Progenitor cell of endocrine pancreas (in vitro differentiated cells): ENCODE data around the gene PRKCZ. TPM values are rescaled to one million over a fixed set of nuclear protein-coding genes. Genes with fewer than 3 reads are reported as not detected.
"Not testable (repeated sequence)": the region's sequence is repeated elsewhere in the genome, so short reads cannot be mapped to it uniquely, and the experiment has no call there.

ENCODE experiments used
- DNase-seq: peaks from one replicate; pipeline ENCODE4 v3.0.0; 2021; ENCODE audit warnings: low spot score; ENCODE audit not compliant: unreplicated experiment
- H3K27ac Mint-ChIP-seq: 2 replicates; pipeline ENCODE4 v1.8.0; 2021; ENCODE audit warnings: mild to moderate bottlenecking, moderate library complexity, mixed read lengths
- H3K27me3 Mint-ChIP-seq: 2 replicates; pipeline ENCODE4 v1.8.0; 2021; ENCODE audit warnings: mixed read lengths
- H3K36me3 Mint-ChIP-seq: 2 replicates; pipeline ENCODE4 v1.8.0; 2022; ENCODE audit warnings: mixed read lengths; ENCODE audit not compliant: insufficient read depth
- H3K4me1 Mint-ChIP-seq: 2 replicates; pipeline ENCODE4 v1.8.0; 2021; ENCODE audit warnings: low read depth, mixed read lengths
- H3K4me3 Mint-ChIP-seq: 2 replicates; pipeline ENCODE4 v1.8.0; 2021; ENCODE audit warnings: low read depth, mild to moderate bottlenecking, moderate library complexity, mixed read lengths
- H3K9me3 Mint-ChIP-seq: 2 replicates; pipeline ENCODE4 v1.8.0; 2021; ENCODE audit warnings: low read depth, mixed read lengths
- total RNA-seq: library from RNA; stranded (reverse); gene quantifications from 2 replicates; pipeline ENCODE4 v1.2.1, GENCODE V29; 2021
- TF ChIP-seq, protein P1 (sequence below): fragments of 200-600 bp; sonication (generic); IDR thresholded peaks from one replicate; pipeline ENCODE4 v1.5.0; 2021; ENCODE audit warnings: antibody characterized with exemption, mild to moderate bottlenecking; ENCODE audit not compliant: unreplicated experiment

The PRKCZ gene
- total RNA-seq, 1 donor from 2014 or later: 71.5 TPM

DNA sequence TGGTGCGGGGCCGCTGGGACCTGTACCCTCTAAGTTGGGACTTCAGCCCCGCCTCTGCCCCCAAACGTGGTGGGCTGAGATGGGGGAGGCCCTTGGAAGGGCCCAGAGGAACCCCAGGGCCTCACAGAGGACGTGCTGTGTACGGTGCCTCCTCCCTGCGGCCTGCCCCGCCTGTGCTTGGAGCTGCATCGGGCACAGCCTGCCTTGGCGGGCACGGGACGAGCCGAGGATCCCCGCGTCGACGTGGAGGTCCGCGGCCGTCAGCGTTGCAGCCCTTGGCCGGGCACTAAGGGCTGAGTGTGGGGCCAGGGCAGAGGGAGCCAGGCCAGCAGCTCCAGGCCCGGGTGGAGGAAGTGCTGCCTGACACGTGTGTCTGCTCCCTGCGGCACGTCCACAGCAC, 43.4 kb downstream of the PRKCZ start:
- Mint-ChIP-seq H3K9me3 (peaks cover 4% of the 10 kb centered on the region), H3K27me3 (no peaks in the 10 kb centered on the region), H3K4me3 (no peak overlapping the region)

DNA sequence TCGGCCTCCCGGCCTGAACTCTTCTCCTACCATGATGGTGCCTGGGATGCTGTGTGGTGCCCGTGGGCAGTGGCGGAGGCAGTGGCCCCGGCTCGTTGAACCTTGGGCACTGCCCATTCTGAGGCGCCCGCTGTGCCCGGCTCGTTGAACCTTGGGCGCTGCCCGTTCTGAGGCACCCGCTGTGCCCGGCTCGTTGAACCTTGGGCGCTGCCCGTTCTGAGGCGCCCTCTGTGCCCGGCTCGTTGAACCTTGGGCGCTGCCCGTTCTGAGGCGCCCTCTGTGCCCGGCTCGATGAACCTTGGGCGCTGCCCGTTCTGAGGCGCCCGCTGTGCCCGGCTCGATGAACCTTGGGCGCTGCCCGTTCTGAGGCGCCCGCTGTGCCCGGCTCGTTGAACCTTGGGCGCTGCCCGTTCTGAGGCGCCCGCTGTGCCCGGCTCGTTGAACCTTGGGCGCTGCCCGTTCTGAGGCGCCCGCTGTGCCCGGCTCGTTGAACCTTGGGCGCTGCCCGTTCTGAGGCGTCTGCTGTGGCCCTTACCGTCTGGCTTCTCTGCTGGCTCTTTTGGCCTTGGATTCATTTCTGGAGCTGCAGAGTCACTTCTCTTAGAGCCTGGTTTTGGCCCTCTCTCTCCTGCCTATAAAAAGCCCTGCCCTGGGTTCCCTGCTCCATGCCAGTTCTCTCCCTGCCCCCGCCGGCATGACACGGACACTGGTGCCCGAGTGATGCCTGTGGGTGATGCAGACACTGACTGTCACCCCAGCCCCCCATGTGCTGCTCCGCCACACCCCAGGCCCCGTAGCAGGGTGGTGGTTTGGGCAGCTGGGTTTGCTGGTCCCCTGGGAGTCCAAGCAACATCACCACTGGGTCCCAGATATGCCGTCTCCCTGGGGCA, 44.3 kb downstream of the PRKCZ start:
- not testable (repeated sequence) for H3K27me3 Mint-ChIP-seq, H3K4me3 Mint-ChIP-seq, H3K27ac Mint-ChIP-seq, H3K4me1 Mint-ChIP-seq, H3K9me3 Mint-ChIP-seq, DNase-seq
- H3K36me3 Mint-ChIP-seq: peaks cover 12% of the 10 kb centered on the region

More for the DNA sequence above, 43.4 kb downstream of the PRKCZ start:
- peaks cover 10% of the 10 kb centered on the region for H3K36me3 Mint-ChIP-seq
- H3K27ac Mint-ChIP-seq: no peak overlapping the region
- no peak for DNase-seq
- TF ChIP-seq, protein P1, sequence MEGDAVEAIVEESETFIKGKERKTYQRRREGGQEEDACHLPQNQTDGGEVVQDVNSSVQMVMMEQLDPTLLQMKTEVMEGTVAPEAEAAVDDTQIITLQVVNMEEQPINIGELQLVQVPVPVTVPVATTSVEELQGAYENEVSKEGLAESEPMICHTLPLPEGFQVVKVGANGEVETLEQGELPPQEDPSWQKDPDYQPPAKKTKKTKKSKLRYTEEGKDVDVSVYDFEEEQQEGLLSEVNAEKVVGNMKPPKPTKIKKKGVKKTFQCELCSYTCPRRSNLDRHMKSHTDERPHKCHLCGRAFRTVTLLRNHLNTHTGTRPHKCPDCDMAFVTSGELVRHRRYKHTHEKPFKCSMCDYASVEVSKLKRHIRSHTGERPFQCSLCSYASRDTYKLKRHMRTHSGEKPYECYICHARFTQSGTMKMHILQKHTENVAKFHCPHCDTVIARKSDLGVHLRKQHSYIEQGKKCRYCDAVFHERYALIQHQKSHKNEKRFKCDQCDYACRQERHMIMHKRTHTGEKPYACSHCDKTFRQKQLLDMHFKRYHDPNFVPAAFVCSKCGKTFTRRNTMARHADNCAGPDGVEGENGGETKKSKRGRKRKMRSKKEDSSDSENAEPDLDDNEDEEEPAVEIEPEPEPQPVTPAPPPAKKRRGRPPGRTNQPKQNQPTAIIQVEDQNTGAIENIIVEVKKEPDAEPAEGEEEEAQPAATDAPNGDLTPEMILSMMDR: no peak
- H3K4me1 Mint-ChIP-seq: no peaks in the 10 kb centered on the region

DNA sequence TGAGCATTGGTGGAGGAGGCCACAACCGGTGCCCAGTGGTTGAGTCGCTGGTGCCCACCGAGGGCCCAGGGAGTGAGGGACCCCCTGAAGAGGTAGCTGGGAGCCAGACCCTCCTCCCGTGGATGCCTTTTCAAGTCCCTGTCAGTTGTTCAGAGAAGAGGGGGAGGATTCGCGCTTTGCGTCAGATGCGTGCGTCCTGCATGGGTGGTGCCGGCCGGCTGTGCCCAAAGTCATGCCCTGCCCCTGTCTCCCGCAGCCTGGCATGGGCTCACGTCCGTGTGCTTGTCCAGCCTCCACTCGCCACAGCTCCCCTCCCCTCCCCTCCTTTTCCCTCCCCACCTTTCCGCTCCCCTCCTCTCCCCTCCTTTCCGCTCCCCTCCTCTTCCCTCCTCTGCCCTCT, 45.2 kb downstream of the PRKCZ start:
- Mint-ChIP-seq H3K9me3 (peaks cover 4% of the 10 kb centered on the region), H3K36me3 (peaks cover 13% of the 10 kb centered on the region), H3K4me1 (peaks cover 1% of the 10 kb centered on the region), H3K27me3 (no peaks in the 10 kb centered on the region), H3K27ac (no peak overlapping the region), H3K4me3 (no peak overlapping the region)
- DNase-seq: no peak
- TF ChIP-seq, protein P1: no peak

DNA sequence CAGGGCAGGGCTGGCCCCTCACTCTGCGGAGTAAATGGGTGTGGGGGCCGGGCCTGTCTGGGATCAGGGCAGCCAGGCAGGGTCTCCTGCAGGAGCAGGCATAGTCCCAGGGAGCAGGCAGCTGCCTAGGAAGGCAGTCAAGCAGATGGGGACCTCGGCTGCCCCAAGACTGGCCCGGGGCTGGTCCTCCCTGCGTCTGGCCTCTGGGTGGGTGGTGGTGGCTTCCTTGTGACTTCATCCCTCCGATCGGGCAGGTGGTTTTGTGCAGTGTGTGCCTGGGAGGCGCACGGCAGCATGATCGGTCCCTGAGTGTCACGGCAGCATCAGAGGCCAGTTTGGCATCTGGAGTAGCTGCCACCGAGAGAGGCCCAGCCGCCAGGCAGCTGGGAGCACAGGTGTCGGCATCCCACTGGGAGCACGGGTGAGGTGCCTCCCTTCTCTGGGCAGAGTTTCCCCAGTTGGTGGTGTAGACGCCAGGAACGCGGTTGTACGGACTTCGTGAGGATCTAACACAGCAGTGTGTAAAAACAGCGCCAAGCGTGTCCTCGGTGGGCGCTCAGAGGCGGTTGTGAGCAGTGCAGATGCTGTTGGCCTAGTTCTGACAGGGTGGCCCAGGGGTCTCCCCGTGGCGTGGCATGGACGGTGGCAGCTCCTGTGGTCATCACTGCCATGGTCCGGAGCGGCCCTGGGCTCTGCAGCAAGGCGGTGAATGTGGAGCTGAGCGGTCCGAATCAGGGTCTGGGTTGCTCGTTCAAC, 45.9 kb downstream of the PRKCZ start:
- Mint-ChIP-seq H3K27me3 (no peaks in the 10 kb centered on the region), H3K4me3 (no peak overlapping the region), H3K9me3 (peaks cover 4% of the 10 kb centered on the region), H3K27ac (no peak overlapping the region), H3K36me3 (peaks cover 13% of the 10 kb centered on the region), H3K4me1 (peaks cover 2% of the 10 kb centered on the region)
- TF ChIP-seq, protein P1: no peak
- DNase-seq: no peak

DNA sequence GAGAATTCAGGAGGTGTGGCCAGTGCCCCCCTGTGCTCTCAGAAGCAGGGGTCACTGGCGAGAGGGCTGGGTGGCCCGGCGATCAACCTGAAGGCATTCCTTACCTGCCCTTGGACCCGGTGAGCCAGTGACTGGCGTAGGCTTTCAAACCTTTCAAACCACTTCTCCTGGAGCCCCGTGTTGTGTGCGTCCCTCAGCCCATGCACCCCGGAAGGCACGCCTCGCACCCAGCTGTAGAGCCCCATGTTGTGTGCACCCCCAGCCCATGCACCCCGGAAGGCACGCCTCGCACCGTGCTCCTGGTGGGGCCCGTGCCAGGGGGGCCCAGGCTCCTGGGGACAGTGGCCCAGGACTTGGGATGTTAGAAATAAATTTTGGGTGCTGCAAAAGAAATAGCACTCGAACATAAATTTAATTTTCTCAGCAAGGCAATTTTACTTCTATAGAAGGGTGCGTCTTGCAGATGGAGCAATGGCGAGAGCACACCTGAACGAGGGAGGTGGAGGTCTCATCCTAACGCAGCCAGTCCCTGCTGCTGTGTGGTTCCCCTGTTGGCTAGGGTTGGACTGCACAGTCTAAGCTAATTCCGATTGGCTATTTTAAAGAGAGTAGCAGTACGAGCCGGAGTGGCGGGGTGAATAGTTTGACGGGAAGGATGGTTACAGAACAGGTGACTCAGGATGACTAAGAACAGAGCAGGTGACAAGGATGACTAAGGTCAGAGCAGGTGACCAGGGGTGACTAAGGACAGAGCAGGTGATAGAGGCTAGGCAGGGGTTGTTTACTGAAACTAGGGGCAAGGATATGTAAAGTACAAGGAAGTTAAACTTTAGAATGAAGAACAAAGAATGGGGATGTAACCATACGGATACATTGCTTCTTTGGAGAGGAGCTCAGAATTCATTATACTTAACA, 47.4 kb downstream of the PRKCZ start:
- DNase-seq: no peak
- Mint-ChIP-seq H3K9me3 (peaks cover 4% of the 10 kb centered on the region), H3K36me3 (peaks cover 18% of the 10 kb centered on the region), H3K4me1 (peaks cover 2% of the 10 kb centered on the region), H3K27me3 (no peaks in the 10 kb centered on the region), H3K4me3 (no peak overlapping the region), H3K27ac (peak overlapping the region; percentile 29)
- TF ChIP-seq, protein P1: no peak
